Measurements from ENCODE around the gene COL27A1. TPM values are rescaled to one million over a fixed set of nuclear protein-coding genes. Genes with fewer than 3 reads are reported as not detected.
"Not testable (repeated sequence)": the region's sequence is repeated elsewhere in the genome, so short reads cannot be mapped to it uniquely, and the experiment has no call there.

Gene COL27A1
- total RNA-seq, 2 experiments from 2014 or later = 4.0 to 4.1 TPM

DNA sequence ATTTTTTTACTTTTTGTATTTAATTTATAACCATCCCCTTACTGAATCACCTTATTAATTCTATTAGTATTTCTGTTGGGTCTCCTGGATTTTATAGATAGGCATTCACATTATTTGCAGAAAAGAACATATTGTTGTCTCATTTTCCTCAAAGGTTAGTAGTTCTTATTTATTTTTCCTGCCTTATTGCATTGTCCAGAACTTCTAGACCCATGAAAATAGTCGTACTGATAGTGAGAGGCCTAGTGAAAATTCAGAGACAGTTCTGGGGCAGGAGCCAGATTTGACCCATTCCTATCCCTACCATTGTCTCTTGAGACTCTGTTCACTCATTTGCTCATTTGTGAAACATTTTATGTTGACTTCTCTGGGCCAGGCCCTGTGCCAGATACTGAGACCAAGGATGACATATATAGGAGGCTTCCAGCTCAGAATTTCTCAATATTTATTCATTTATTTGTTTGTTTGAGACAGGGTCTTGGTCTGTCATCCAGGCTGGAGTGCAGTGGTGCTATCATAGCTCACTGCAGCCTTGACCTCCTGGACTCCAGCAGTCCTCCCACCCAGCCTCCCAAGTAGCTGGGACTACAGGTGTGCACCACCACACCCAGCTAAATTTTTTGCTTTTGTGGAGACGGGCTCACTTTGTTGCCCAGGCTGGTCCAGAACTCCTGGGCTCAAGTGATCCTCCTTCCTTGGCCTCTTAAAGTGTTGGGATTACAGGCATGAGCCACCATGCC, 34.7 kb downstream of the COL27A1 start:
- Mint-ChIP-seq H3K4me1 (ENCODE audit: low read depth) (no peaks in the 10 kb centered on the region), H3K9me3 (peaks cover 16% of the 10 kb centered on the region), H3K4me3 (no peak overlapping the region), H3K27me3 (no peaks in the 10 kb centered on the region), H3K27ac (no peak overlapping the region), H3K36me3 (peaks cover 3% of the 10 kb centered on the region)
- DNase-seq = no peak
- ChIA-PET CTCF (interaction anchor here (0.6 kb wide), 1 partner anchor 115 kb away, joined by 3 read pairs; no protein-coding TSS in a partner anchor), POLR2A (no interaction called here)
- intact Hi-C loops (cut with micrococcal nuclease) = no loop called here

DNA sequence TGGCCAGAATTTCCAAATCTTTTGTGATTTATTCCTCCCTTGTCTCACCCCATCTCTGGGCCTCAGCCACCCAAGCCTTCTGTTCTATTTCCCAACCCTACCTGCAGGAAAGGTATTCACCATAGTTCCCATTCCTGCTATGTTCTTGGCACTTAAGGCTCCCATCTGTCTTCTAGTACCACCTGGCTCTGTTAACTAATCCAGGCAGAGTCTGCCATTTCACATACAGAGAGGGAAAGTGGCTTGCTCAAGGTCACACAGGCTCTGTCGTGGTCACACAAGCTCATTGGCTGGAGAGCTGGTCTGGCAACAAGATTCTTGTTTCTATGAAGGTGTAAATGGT, 35.2 kb downstream of the COL27A1 start:
- no peak overlapping the region for H3K27ac Mint-ChIP-seq
- no peaks in the 10 kb centered on the region for H3K27me3 Mint-ChIP-seq
- intact Hi-C loops (cut with micrococcal nuclease) = no loop called here
- DNase-seq = no peak
- peaks cover 16% of the 10 kb centered on the region for H3K9me3 Mint-ChIP-seq
- peaks cover 3% of the 10 kb centered on the region for H3K36me3 Mint-ChIP-seq
- no peaks in the 10 kb centered on the region for H3K4me1 Mint-ChIP-seq (ENCODE audit: low read depth)
- CTCF ChIA-PET = no interaction called here
- no peak overlapping the region for H3K4me3 Mint-ChIP-seq
- POLR2A ChIA-PET = no interaction called here

DNA sequence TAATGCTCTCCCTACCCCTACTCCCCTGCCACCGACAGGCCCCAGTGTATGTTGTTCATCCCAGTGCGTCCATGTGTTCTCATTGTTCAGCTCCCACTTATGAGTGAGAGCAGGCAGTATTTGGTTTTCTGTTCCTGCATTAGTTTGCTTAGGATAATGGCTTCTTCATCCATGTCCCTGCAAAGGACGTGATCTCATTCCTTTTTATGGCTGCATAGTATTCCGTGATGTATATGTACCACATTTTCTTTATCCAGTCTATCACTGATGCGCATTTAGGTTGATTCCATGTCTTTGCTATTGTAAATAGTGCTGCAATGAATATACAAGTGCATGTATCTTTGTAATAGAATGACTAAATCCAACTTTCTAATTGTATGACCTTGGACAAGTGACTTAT, 36.1 kb downstream of the COL27A1 start:
- DNase-seq; H3K4me3 Mint-ChIP-seq; H3K4me1 Mint-ChIP-seq (ENCODE audit: low read depth); H3K27ac Mint-ChIP-seq; POLR2A ChIA-PET; CTCF ChIA-PET; intact Hi-C loops (cut with micrococcal nuclease); H3K27me3 Mint-ChIP-seq; H3K36me3 Mint-ChIP-seq: not testable (repeated sequence)
- peaks cover 16% of the 10 kb centered on the region for H3K9me3 Mint-ChIP-seq

DNA sequence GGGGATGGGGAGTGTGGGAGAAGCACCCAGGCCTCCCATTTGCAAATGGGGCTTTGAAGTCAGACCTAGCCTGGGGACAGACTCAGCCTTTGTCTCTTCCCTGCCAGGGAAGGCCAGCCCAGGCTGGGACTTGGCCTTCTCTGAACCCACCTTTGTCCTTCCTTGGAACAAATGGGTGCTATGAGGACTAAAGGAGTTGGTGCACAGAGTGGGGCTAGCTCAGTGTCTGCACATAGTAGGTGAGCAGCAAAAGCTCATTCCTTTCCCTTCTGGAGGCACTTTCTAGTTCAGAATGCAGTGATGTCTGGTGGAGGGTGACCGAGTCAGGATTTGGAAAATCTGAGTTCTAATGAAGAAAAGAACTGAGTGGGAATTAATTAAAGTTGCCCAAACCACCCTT, 37.2 kb downstream of the COL27A1 start:
- ChIA-PET CTCF (interaction anchor here (0.7 kb wide), 1 partner anchor 110 kb away, joined by 4 read pairs; no protein-coding TSS in a partner anchor), POLR2A (no interaction called here)
- no peak overlapping the region for H3K4me3 Mint-ChIP-seq
- H3K4me1 Mint-ChIP-seq (ENCODE audit: low read depth) = no peaks in the 10 kb centered on the region
- H3K27me3 Mint-ChIP-seq = no peaks in the 10 kb centered on the region
- H3K36me3 Mint-ChIP-seq = peaks cover 3% of the 10 kb centered on the region
- peaks cover 16% of the 10 kb centered on the region for H3K9me3 Mint-ChIP-seq
- H3K27ac Mint-ChIP-seq = no peak overlapping the region
- DNase-seq = no peak
- intact Hi-C loops (cut with micrococcal nuclease) = no loop called here

DNA sequence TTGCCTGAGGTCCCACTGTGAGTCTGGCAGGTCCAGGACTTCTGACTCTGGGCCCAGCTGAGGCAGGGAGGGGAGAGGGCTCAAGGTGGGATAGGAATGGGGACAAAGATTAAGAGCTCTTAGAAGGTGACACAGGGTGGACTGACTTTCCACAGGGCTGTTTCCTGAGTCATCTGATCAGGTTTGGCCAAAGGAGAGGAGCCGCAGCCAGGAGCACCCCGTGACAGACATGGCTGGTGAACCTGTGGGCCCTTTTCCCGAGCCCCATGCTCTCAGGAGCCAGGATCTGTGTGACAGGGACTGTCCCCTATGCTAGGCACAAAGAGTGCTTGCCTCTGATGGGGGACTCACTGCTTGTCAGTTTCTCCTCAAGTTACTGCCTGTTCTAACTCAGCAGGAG, 37.8 kb downstream of the COL27A1 start:
- H3K27me3 Mint-ChIP-seq = no peaks in the 10 kb centered on the region
- H3K36me3 Mint-ChIP-seq = peaks cover 3% of the 10 kb centered on the region
- no peak for DNase-seq
- peaks cover 16% of the 10 kb centered on the region for H3K9me3 Mint-ChIP-seq
- POLR2A ChIA-PET = no interaction called here
- CTCF ChIA-PET = no interaction called here
- H3K4me1 Mint-ChIP-seq (ENCODE audit: low read depth) = no peaks in the 10 kb centered on the region
- no peak overlapping the region for H3K4me3 Mint-ChIP-seq
- intact Hi-C loops (cut with micrococcal nuclease) = no loop called here
- H3K27ac Mint-ChIP-seq = no peak overlapping the region

DNA sequence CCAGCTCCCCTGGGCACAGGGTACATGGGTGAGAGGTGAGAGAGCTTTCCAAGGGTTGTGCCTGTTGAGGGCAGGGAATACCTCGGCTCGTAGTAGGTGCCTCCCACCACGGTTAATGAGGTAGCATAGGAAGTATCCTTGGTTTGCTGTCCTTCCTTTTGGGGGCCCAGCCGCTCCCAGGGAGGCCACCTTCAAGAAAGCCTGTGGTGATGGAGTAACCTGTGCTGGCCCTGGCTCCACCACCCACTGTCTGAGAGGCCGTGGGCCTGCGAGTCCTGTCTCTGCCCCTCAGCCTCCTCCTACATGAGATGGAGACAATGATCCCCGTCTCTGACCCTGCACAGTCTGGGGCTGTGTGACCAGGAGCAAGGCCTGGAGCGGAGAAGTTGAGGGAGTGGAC, 40.8 kb downstream of the COL27A1 start:
- intact Hi-C loops (cut with micrococcal nuclease) = no loop called here
- Mint-ChIP-seq H3K4me1 (ENCODE audit: low read depth) (no peaks in the 10 kb centered on the region), H3K27me3 (no peaks in the 10 kb centered on the region), H3K36me3 (no peaks in the 10 kb centered on the region), H3K9me3 (peaks cover 4% of the 10 kb centered on the region), H3K27ac (no peak overlapping the region), H3K4me3 (no peak overlapping the region)
- no peak for DNase-seq
- POLR2A ChIA-PET = no interaction called here
- CTCF ChIA-PET = no interaction called here

DNA sequence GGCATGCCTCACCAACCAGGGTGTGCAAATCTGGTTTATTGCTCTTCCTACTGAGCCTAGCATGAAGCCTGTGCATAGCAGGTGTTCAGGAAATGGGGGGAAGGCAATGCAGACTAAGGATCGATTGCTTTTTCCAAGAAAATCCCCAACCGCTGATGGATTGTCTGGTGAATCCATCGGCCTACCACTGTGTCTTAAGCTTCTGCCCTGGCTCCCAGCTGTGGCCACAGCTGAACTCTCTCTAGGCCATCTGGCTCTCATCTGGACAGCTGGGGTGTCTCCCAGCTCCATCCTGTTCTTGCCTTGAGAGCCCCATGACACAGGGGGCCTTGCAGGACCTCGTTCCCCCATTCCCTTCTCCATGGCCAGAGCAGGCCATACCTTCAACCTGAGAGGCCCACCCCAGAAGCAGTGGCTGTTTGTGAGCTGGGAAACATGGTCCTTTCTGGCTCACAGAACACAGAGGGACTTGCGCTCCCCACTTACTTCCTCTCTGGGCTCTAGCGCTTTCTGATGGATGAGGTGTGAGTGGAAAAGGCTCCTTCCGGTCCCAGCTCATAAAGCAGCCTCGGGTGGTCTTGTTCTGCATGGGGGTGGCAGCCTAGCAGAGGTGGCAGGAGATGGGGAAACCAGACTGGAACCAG, 41.8 kb downstream of the COL27A1 start:
- Mint-ChIP-seq H3K4me1 (ENCODE audit: low read depth) (no peaks in the 10 kb centered on the region), H3K4me3 (no peak overlapping the region), H3K36me3 (no peaks in the 10 kb centered on the region), H3K9me3 (no peaks in the 10 kb centered on the region), H3K27ac (no peak overlapping the region), H3K27me3 (no peaks in the 10 kb centered on the region)
- intact Hi-C loops (cut with micrococcal nuclease) = no loop called here
- ChIA-PET CTCF (interaction anchor here (1.3 to 1.9 kb wide), 2 partner anchors 94 to 516 kb away, joined by 3 to 4 read pairs; no protein-coding TSS in a partner anchor), POLR2A (no interaction called here)
- no peak for DNase-seq

DNA sequence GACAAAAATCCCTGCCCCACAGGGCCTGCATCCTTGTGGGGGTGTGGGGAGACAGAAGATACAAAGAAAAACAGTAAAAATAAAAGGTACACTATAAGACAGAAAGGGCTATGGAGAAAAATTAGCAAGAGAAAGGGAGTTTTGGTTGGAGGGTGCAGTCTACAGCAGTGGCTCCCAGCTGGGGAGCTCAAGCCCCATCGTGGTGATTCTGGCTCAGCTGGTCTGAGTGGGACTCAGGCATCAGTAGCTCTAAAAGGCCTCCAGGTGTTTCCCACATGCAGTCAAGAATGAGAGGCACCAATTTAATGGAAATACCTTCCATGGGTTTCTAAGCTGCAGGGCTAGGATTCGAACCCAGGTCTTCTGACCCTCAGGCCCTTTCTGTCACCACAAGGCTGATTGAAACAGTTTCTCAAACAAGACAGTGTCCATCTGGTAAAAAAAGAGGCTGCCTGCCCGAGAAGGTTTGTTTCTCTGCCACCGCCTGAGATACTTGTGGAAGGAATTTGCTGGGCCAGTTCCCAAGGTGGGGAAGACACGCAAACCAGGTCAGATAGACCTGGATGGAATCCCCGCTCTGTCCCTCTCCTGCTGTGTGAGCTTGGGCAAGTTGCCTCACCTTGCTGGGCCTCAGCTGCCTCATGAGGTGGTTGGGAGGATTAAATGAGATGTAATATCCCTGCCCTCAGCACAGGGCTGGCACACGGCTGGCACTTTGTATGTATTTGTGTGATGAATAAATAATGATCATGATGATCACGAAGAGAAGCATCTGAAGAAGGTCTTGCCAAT, 43.1 kb downstream of the COL27A1 start:
- no peaks in the 10 kb centered on the region for H3K4me1 Mint-ChIP-seq (ENCODE audit: low read depth)
- intact Hi-C loops (cut with micrococcal nuclease) = no loop called here
- CTCF ChIA-PET = interaction anchor here (1.3 to 1.9 kb wide), 2 partner anchors 93 to 517 kb away, joined by 3 to 4 read pairs; no protein-coding TSS in a partner anchor

DNA sequence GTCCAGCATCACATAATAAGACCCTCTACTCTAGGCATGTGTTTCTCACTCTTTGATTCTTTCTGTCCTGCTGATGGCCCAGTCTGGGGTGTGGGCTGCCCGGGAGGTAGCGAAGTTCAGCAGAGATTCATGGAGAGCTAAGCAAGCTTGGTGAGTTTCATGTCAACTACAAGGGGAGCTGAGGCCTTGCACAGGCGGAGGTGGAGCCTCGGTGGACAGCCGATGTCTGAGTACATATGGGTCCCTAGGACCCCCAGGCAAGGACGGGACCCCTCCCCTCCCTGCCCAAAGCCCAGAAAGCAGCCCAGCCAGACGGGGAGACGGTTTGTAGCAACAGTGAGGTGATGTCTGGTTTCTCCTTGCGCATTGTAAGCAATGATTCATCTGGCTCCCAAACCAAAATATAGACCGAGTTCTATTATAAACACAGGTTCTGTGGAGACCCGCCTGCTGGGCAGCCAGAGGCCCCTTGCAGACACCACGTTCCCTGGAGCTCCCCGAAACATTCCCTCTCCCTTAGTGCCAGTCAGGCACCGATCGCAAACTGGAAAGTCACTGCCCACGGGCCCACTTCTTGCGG, 45.5 kb downstream of the COL27A1 start:
- CTCF ChIA-PET = no interaction called here
- POLR2A ChIA-PET = no interaction called here

More for the DNA sequence above, 43.1 kb downstream of the COL27A1 start:
- Mint-ChIP-seq H3K36me3 (no peaks in the 10 kb centered on the region), H3K9me3 (no peaks in the 10 kb centered on the region), H3K27me3 (no peaks in the 10 kb centered on the region), H3K4me3 (no peak overlapping the region), H3K27ac (no peak overlapping the region)
- POLR2A ChIA-PET = no interaction called here
- no peak for DNase-seq

DNA sequence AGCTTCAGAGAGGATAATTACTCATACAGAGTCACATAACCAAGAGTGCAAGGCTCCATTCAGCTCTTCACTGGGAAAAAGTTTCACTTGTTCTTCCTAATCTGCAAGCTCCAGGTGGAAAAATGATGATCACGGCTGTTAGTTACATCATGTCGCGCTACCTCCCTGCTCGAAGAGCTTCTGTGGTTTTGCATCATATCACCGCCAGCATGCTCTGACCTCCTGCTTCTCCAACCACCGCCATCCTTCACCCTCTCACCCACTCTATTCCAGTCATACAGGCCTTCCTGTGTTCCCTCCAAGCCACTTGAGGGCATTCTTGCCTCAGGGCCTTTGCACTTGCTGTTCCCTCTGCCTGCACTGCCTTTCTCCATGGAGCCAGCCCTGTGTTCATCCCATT, 47.1 kb downstream of the COL27A1 start:
- CTCF ChIA-PET = no interaction called here
- no peaks in the 10 kb centered on the region for H3K4me1 Mint-ChIP-seq (ENCODE audit: low read depth)

More for the DNA sequence above, 45.5 kb downstream of the COL27A1 start:
- H3K27me3 Mint-ChIP-seq = no peaks in the 10 kb centered on the region
- H3K36me3 Mint-ChIP-seq = no peaks in the 10 kb centered on the region
- DNase-seq = no peak
- H3K4me1 Mint-ChIP-seq (ENCODE audit: low read depth) = no peaks in the 10 kb centered on the region
- no peak overlapping the region for H3K4me3 Mint-ChIP-seq
- no peak overlapping the region for H3K27ac Mint-ChIP-seq
- no peaks in the 10 kb centered on the region for H3K9me3 Mint-ChIP-seq
- intact Hi-C loops (cut with micrococcal nuclease) = no loop called here

DNA sequence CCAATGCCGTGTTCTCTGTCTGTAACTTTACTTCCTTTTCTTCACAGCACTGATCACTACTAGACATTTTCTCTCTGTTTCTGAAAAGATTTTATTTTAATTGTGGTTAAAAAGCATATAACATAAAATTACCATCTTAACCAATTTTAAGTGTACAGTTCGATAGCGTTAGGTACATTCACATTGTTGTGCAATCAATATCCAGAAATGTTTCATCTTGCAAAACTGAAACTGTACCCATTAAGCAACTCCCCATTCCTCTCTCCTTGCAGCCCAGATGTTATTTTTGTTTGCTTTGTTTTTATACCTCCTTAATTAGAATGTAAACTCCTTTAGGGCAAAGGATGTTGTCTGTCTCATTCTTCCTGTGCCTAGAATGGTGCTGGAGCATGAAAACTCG, 47.5 kb downstream of the COL27A1 start:
- H3K27me3 Mint-ChIP-seq = no peaks in the 10 kb centered on the region
- CTCF ChIA-PET = no interaction called here
- no peaks in the 10 kb centered on the region for H3K4me1 Mint-ChIP-seq (ENCODE audit: low read depth)
- POLR2A ChIA-PET = no interaction called here
- no peak for DNase-seq
- intact Hi-C loops (cut with micrococcal nuclease) = no loop called here
- no peak overlapping the region for H3K4me3 Mint-ChIP-seq
- H3K27ac Mint-ChIP-seq = no peak overlapping the region
- no peaks in the 10 kb centered on the region for H3K36me3 Mint-ChIP-seq
- no peaks in the 10 kb centered on the region for H3K9me3 Mint-ChIP-seq

More for the DNA sequence above, 47.1 kb downstream of the COL27A1 start:
- Mint-ChIP-seq H3K27ac (no peak overlapping the region), H3K9me3 (no peaks in the 10 kb centered on the region), H3K4me3 (no peak overlapping the region), H3K36me3 (no peaks in the 10 kb centered on the region), H3K27me3 (no peaks in the 10 kb centered on the region)
- DNase-seq = no peak
- POLR2A ChIA-PET = no interaction called here
- intact Hi-C loops (cut with micrococcal nuclease) = no loop called here

DNA sequence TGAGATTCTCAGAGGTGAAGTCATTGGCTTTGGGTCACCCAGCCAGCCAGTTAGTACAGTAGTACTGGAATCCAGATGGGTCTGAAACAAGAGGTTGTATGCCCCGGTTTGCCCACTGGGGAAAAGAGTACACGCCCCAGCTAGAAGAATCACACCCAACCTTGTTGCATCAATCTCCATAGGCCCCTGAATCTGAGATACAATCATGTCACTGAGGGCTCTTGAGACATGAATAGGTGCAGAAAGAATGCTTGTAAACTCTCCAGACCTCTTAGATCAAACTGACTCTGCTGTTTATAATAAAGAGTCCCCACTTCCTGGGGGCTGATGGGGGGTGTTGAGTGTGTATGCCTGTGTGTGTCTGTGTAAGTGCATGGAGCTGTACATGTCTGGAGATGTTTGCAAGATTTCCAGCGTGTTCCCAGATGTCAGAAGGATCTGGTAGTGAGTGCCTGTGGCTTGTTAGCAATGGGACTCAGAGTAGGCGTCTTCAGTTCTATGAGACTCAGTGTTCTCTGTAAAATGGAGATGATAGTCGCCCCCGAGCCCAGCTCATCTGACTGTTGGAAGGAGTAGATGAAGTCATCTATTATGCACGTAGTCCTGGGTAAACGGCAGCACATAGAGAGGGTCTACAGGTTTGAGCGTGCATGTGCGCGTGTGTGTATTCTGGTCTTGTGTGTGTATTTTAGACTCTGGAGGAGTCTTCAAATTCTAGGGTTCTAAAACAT, 48.2 kb downstream of the COL27A1 start:
- H3K36me3 Mint-ChIP-seq = no peaks in the 10 kb centered on the region
- H3K9me3 Mint-ChIP-seq = no peaks in the 10 kb centered on the region
- H3K27ac Mint-ChIP-seq = no peak overlapping the region
- no peak overlapping the region for H3K4me3 Mint-ChIP-seq
- ChIA-PET CTCF (no interaction called here), POLR2A (no interaction called here)
- intact Hi-C loops (cut with micrococcal nuclease) = no loop called here
- H3K27me3 Mint-ChIP-seq = no peaks in the 10 kb centered on the region
- DNase-seq = no peak
- H3K4me1 Mint-ChIP-seq (ENCODE audit: low read depth) = no peaks in the 10 kb centered on the region

Measured in activated CD4-positive, alpha-beta memory T cell treated with anti-CD3 and anti-CD28 coated beads for 36 hours (primary cell).